Right lobe of liver (tissue), 6 donors: ENCODE data around the gene CIBAR2. TPM values are rescaled to one million over a fixed set of nuclear protein-coding genes. Genes with fewer than 3 reads are reported as not detected.

Source experiments
- ATAC-seq, 4 donors: fragments of 200-7000 bp; cut with Tn5 transposase; one replicate each; pipeline ENCODE4 v1.9.1; 2020; ENCODE audit warnings: mild to moderate bottlenecking in 4 of 4, moderate library complexity in 4 of 4
- DNase-seq, 3 donors: peaks; one replicate each; pipeline ENCODE4 v3.0.0-alpha.2; 2020
- H3K27ac ChIP-seq, 3 donors: fragments of 200-600 bp; one replicate each; pipeline ENCODE4 v1.8.0; 2022
- H3K27me3 ChIP-seq, 2 donors: fragments of 200-600 bp; one replicate each; pipeline ENCODE4 v1.8.0; 2022
- H3K36me3 ChIP-seq, 4 donors: fragments of 200-600 bp; sonication (generic) in 1 of 4; one replicate each; pipeline versions ENCODE4 v1.5.1 to v1.8.0; 2017 to 2022; ENCODE audit warnings: control low read depth in 1 of 4
- H3K4me1 ChIP-seq, 4 donors: fragments of 200-600 bp; sonication (generic) in 1 of 4; one replicate each; pipeline versions ENCODE4 v1.5.1 to v1.8.0; 2017 to 2022; ENCODE audit warnings: control low read depth in 1 of 4
- H3K4me3 ChIP-seq, 3 donors: fragments of 200-600 bp; one replicate each; pipeline ENCODE4 v1.8.0; 2022
- H3K9me3 ChIP-seq, 4 donors: fragments of 200-600 bp; sonication (generic) in 1 of 4; one replicate each; pipeline versions ENCODE4 v1.5.1 to v1.8.0; 2017 to 2022; ENCODE audit warnings: control low read depth in 1 of 4
- CTCF ChIP-seq, 4 donors: fragments of 200-600 bp in 3 of 4; fragments of 450-650 bp in 1 of 4; IDR thresholded peaks; one replicate each; pipeline versions ENCODE4 v1.5.1 to v1.8.0; 2016 to 2022; ENCODE audit warnings: antibody characterized with exemption in 4 of 4, mild to moderate bottlenecking in 2 of 4
- POLR2A ChIP-seq: fragments of 450-650 bp; IDR thresholded peaks from one replicate; pipeline ENCODE4 v1.6.1; 2017; ENCODE audit warnings: antibody characterized with exemption, mild to moderate bottlenecking
- WGBS: methylation state at CpG from one replicate; pipeline ENCODE4 v1.1.6; 2018; ENCODE audit warnings: low coverage, low lambda C conversion rate; ENCODE audit not compliant: insufficient coverage; ENCODE audit errors: missing lambda C conversion rate; 5-methylcytosine and 5-hydroxymethylcytosine counted together
- intact Hi-C, 2 donors: fragments of 100-400 bp; cut with DNase I; formaldehyde crosslinking; loops; one replicate each; pipeline versions ENCODE4 v1.11.2 to v1.14.1; 2022
- total RNA-seq, 6 experiments: library from RNA; depleted of rRNA in 2 of 6; stranded (reverse); fragments of >200 nt in 2 of 6; fragmentation: NEBNext Ultra II Directional in 3 of 6; extraction: Animal tissue kit (Norgen Biotek cat#: 25700) in 3 of 6; gene quantifications; one replicate each; pipeline versions ENCODE4 v1.1.0 to v1.2.4, GENCODE V29; 2016 to 2023
- donor health status: DM: no; HTN: yes; CAD: no.
- donor health status: DM: no; HTN: no; CAD: no.
- donor health status: DM: no; HTN: no; CAD: no.
- donor health status: DM: no; HTN: yes; CAD: no.
- donor health status: DM: no; HTN: yes; CAD: no.

Gene CIBAR2
- total RNA-seq, 6 experiments from 2014 or later: not detected

- intact Hi-C loops: no loop called here
- H3K9me3 ChIP-seq: no peaks in the 10 kb centered on the region
- no peaks in the 10 kb centered on the region for H3K36me3 ChIP-seq
- DNase-seq: no peak
- no peaks in the 10 kb centered on the region for H3K27me3 ChIP-seq
- 97% methylated on average over 6 of the region's 9 CpGs for WGBS
- H3K4me1 ChIP-seq: peaks cover 0 to 28% (median 13%) of the 10 kb centered on the region in 4 donors
- TF ChIP-seq POLR2A: no peak
- no peak for TF ChIP-seq CTCF (IDR thresholded peaks at IDR 0.05)
- no peak for ATAC-seq
- no peak overlapping the region for H3K4me3 ChIP-seq
- H3K27ac ChIP-seq: peak overlapping the region in 1 of 3 donors; percentile 77
Measured at GRCh38 chr16:85150331-85150940, 38.2 kb upstream of the CIBAR2 start.

GRCh38 chr16:85149776-85150175, 37.5 kb upstream of the CIBAR2 start:
- Histone ChIP-seq H3K4me3 (no peak overlapping the region), H3K27me3 (no peaks in the 10 kb centered on the region), H3K9me3 (no peaks in the 10 kb centered on the region), H3K27ac (peak overlapping the region in 2 of 3 donors; percentile 31 to 77), H3K4me1 (peaks cover 0 to 28% (median 13%) of the 10 kb centered on the region in 4 donors), H3K36me3 (no peaks in the 10 kb centered on the region)
- peak; percentile 69 to 89 (median 84) for ATAC-seq
- WGBS: 21% methylated on average over 3 of the region's 14 CpGs
- DNase-seq: peak; percentile 79 to 96 (median 96)
- intact Hi-C loops: no loop called here
- no peak for TF ChIP-seq CTCF (IDR thresholded peaks at IDR 0.05)
- no peak for TF ChIP-seq POLR2A

GRCh38 chr16:85148931-85149330, 36.7 kb upstream of the CIBAR2 start:
- no peaks in the 10 kb centered on the region for H3K9me3 ChIP-seq
- peaks cover 0 to 28% (median 13%) of the 10 kb centered on the region in 4 donors for H3K4me1 ChIP-seq
- H3K27ac ChIP-seq: peak overlapping the region in 1 of 3 donors; percentile 47
- DNase-seq (peak in 1 of 3 donors; percentile 54), ATAC-seq (peak in 2 of 4 donors; percentile 13 to 45)
- H3K27me3 ChIP-seq: no peaks in the 10 kb centered on the region
- H3K36me3 ChIP-seq: no peaks in the 10 kb centered on the region
- no peak overlapping the region for H3K4me3 ChIP-seq
- TF ChIP-seq POLR2A (no peak), CTCF (IDR thresholded peaks at IDR 0.05) (no peak)
- WGBS: 17% methylated on average over 9 of the region's 9 CpGs
- intact Hi-C loops: no loop called here

GRCh38 chr16:85146922-85147651, 34.8 kb upstream of the CIBAR2 start:
- H3K27ac ChIP-seq: peak overlapping the region in 1 of 3 donors; percentile 60
- no peaks in the 10 kb centered on the region for H3K27me3 ChIP-seq
- intact Hi-C loops: no loop called here
- DNase-seq (no peak), ATAC-seq (peak in 2 of 4 donors; percentile 4 to 21)
- peaks cover 0 to 28% (median 13%) of the 10 kb centered on the region in 4 donors for H3K4me1 ChIP-seq
- no peaks in the 10 kb centered on the region for H3K36me3 ChIP-seq
- TF ChIP-seq CTCF (IDR thresholded peaks at IDR 0.05) (no peak), POLR2A (no peak)
- H3K9me3 ChIP-seq: no peaks in the 10 kb centered on the region
- WGBS: 85% methylated on average over 11 of the region's 27 CpGs
- no peak overlapping the region for H3K4me3 ChIP-seq
